ENCODE data around the gene RBP5.

DNA sequence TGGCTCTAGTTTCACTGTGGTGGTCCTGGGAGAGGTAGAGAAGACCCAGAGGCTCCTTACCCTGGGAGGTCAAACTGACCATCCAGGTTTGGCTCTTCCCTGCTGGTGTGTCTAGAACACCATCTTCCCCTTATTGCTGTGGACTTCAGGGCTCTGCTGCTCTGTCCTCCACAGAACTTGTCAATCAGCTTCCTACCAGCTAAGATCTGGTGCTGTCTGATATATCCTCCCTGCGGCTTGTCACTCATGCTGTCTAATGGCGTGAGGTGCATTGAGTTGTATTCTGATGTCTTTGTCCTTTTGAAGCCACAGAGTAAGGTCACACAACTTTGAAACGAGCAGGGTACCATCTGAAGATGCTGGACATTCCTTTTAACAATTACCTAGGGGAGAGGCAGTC is 12.5 kb downstream of the RBP5 start:
- TF ChIP-seq FOSL2 (IDR thresholded peaks at IDR 0.05) (no peak), FOSL2 (CRISPR knock-in tag; IDR thresholded peaks at IDR 0.05) (no peak), JUNB (IDR thresholded peaks at IDR 0.05) (no peak), NPAS2 (CRISPR knock-in tag; IDR thresholded peaks at IDR 0.05; ENCODE audit: borderline replicate concordance) (no peak), POLR2A (IDR thresholded peaks at IDR 0.05; ENCODE audit: low read length) (no peak)
- TF ChIP-seq, protein P1, sequence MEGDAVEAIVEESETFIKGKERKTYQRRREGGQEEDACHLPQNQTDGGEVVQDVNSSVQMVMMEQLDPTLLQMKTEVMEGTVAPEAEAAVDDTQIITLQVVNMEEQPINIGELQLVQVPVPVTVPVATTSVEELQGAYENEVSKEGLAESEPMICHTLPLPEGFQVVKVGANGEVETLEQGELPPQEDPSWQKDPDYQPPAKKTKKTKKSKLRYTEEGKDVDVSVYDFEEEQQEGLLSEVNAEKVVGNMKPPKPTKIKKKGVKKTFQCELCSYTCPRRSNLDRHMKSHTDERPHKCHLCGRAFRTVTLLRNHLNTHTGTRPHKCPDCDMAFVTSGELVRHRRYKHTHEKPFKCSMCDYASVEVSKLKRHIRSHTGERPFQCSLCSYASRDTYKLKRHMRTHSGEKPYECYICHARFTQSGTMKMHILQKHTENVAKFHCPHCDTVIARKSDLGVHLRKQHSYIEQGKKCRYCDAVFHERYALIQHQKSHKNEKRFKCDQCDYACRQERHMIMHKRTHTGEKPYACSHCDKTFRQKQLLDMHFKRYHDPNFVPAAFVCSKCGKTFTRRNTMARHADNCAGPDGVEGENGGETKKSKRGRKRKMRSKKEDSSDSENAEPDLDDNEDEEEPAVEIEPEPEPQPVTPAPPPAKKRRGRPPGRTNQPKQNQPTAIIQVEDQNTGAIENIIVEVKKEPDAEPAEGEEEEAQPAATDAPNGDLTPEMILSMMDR (IDR thresholded peaks at IDR 0.05) = no peak

All from A549 (cell line).